GM23248 (cell line): ENCODE data around the gene NELFA. TPM values are rescaled to one million over a fixed set of nuclear protein-coding genes. Genes with fewer than 3 reads are reported as not detected.

Source experiments
- DNase-seq: peaks from one replicate; pipeline ENCODE4 v3.0.0-alpha.2; 2015
- H2AFZ ChIP-seq: fragments of 200-600 bp; sonication (generic); 2 replicates; pipeline ENCODE4 v1.6.1; 2016; ENCODE audit warnings: antibody characterized with exemption
- H3F3A ChIP-seq: fragments of 200-600 bp; sonication (generic); 2 replicates; pipeline ENCODE4 v1.6.1; 2016; ENCODE audit warnings: mild to moderate bottlenecking, antibody characterized with exemption, mixed run types; ENCODE audit not compliant: insufficient read depth
- H3K27ac ChIP-seq: fragments of 200-600 bp; sonication (generic); 2 replicates; pipeline ENCODE4 v1.5.1; 2016; ENCODE audit warnings: mild to moderate bottlenecking
- H3K27me3 ChIP-seq: fragments of 200-600 bp; sonication (generic); replicated peaks from 2 replicates; pipeline ENCODE4 v1.6.1; 2016; ENCODE audit warnings: mild to moderate bottlenecking; ENCODE audit not compliant: insufficient read depth
- H3K36me3 ChIP-seq: fragments of 200-600 bp; sonication (generic); 2 replicates; pipeline ENCODE4 v1.6.1; 2016; ENCODE audit warnings: low read depth, mild to moderate bottlenecking
- H3K4me1 ChIP-seq: fragments of 200-600 bp; sonication (generic); 2 replicates; pipeline ENCODE4 v1.6.1; 2016; ENCODE audit warnings: mild to moderate bottlenecking; ENCODE audit not compliant: insufficient read depth
- H3K4me2 ChIP-seq: fragments of 200-600 bp; sonication (generic); one replicate; pipeline ENCODE4 v1.6.1; 2016; ENCODE audit warnings: mild to moderate bottlenecking; ENCODE audit not compliant: unreplicated experiment
- H3K4me3 ChIP-seq: fragments of 200-600 bp; sonication (generic); 2 replicates; pipeline ENCODE4 v1.5.1; 2016; ENCODE audit warnings: mild to moderate bottlenecking
- H3K79me2 ChIP-seq: fragments of 200-600 bp; sonication (generic); 2 replicates; pipeline ENCODE4 v1.6.1; 2016; ENCODE audit warnings: mild to moderate bottlenecking; ENCODE audit not compliant: insufficient read depth
- H3K9ac ChIP-seq: fragments of 200-600 bp; sonication (generic); 2 replicates; pipeline ENCODE4 v1.6.1; 2016; ENCODE audit warnings: mild to moderate bottlenecking
- H3K9me2 ChIP-seq: fragments of 200-600 bp; sonication (generic); 2 replicates; pipeline ENCODE4 v1.6.1; 2016; ENCODE audit warnings: mixed run types, mild to moderate bottlenecking, moderate library complexity; ENCODE audit not compliant: insufficient read depth
- H3K9me3 ChIP-seq: fragments of 200-600 bp; sonication (generic); one replicate; pipeline ENCODE4 v1.6.1; 2017; ENCODE audit warnings: low read depth
- H4K20me1 ChIP-seq: fragments of 200-600 bp; sonication (generic); 2 replicates; pipeline ENCODE4 v1.6.0; 2016; ENCODE audit not compliant: insufficient read depth
- EZH2 ChIP-seq: fragments of 200-600 bp; sonication (generic); IDR thresholded peaks from 2 replicates; pipeline ENCODE4 v1.6.1; 2018; ENCODE audit warnings: antibody characterized with exemption, mild to moderate bottlenecking; ENCODE audit not compliant: insufficient read depth, poor library complexity, severe bottlenecking
- EZH2phosphoT487 ChIP-seq: fragments of 200-600 bp; sonication (generic); IDR thresholded peaks from 2 replicates; pipeline ENCODE4 v1.6.1; 2018; ENCODE audit warnings: antibody characterized with exemption, moderate library complexity, mild to moderate bottlenecking, low read depth; ENCODE audit not compliant: insufficient read depth
- WGBS, 2 experiments: methylation state at CpG; one replicate each; pipeline ENCODE4 v1.1.6; 2015 to 2017; ENCODE audit warnings: low lambda C conversion rate in 2 of 2, low coverage in 1 of 2; ENCODE audit errors: missing lambda C conversion rate in 2 of 2; 5-methylcytosine and 5-hydroxymethylcytosine counted together
- in situ Hi-C: fragments of 300-500 bp; cut with MboI; formaldehyde crosslinking; loops from 2 replicates; pipeline ENCODE4 v1.15.0; 2020
- polyA plus RNA-seq: library from polyadenylated mRNA; unstranded; fragments of >200 nt; fragmentation: Nextera tagmentation; extraction: Ambion mirVana; gene quantifications from 2 replicates; pipeline ENCODE4 v1.2.1, GENCODE V29; 2016
- total RNA-seq: library from RNA; depleted of rRNA; stranded (reverse); fragments of >200 nt; shearing (Covaris generic); gene quantifications from 2 replicates; pipeline ENCODE4 v1.2.3, GENCODE V29; 2014

NELFA gene
- total and polyA plus RNA-seq, 2 experiments from 2014 or later = 18.7 to 23.6 TPM

- 89 to 96% methylated on average over 5 of the region's 6 CpGs for WGBS, 2 experiments
- in situ Hi-C loops = no loop called here
- Histone ChIP-seq H3K4me2 (no peak overlapping the region), H3K9ac (no peak overlapping the region), H3K36me3 (no peaks in the 10 kb centered on the region), H3K27ac (no peak overlapping the region), H3K9me3 (no peaks in the 10 kb centered on the region), H3F3A (no peaks in the 10 kb centered on the region), H4K20me1 (no peaks in the 10 kb centered on the region), H3K4me3 (no peak overlapping the region), H3K9me2 (no peaks in the 10 kb centered on the region), H3K27me3 (peaks cover 8% of the 10 kb centered on the region; the same call in 1 of the 2 replicates), H2AFZ (no peak overlapping the region), H3K4me1 (no peaks in the 10 kb centered on the region), H3K79me2 (no peaks in the 10 kb centered on the region)
- TF ChIP-seq EZH2phosphoT487 (no peak), EZH2 (no peak)
- DNase-seq = no peak
Measured at GRCh38 chr4:2044119-2044485, 35.3 kb upstream of the NELFA start.

DNA sequence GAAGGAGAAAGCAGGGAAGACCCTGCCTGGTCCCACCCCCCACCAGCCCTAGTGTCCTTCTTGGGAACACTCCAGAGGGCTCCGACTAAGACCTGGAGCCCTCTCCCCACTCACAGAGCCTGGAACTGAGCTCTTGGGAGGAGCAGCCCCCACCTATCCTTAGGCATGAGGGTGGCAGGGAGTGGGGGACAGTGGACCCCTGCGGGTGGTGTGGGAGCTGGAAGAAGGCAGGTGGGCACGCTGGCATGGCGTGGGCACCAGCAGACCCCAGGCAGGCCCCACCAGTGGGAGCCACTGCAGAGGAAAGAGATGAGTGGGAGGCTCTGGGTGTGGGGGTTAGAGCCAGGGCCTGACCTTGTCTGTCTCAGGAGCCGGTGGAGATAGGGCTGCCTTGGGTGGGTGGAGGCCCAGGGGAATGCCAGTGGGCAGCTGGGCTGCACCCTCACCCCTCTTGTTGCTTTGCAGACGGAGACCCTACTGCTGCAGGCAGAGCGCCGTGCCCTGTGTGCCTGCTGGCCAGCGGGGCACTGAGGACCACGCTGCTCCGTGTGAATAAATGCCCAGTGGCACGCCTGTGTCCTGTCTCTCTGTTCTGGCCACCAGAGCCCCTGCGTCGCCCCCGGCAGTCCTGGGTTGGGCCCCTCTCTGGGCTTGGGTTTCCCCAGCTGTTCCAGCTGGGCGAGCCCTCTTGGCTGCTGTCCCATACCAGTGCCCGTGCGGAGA lies 34.8 kb upstream of the NELFA start:
- Histone ChIP-seq H3K4me3 (no peak overlapping the region), H3K9me3 (no peaks in the 10 kb centered on the region), H2AFZ (no peak overlapping the region), H3F3A (no peaks in the 10 kb centered on the region), H3K27me3 (peaks cover 8% of the 10 kb centered on the region; the same call in 1 of the 2 replicates), H3K79me2 (no peaks in the 10 kb centered on the region), H3K4me2 (no peak overlapping the region), H3K27ac (no peak overlapping the region), H3K9me2 (no peaks in the 10 kb centered on the region), H3K9ac (no peak overlapping the region), H3K4me1 (no peaks in the 10 kb centered on the region), H4K20me1 (no peaks in the 10 kb centered on the region), H3K36me3 (no peaks in the 10 kb centered on the region)
- 93 to 94% methylated on average over 18 of the region's 18 CpGs for WGBS, 2 experiments
- TF ChIP-seq EZH2 (no peak), EZH2phosphoT487 (no peak)
- in situ Hi-C loops = no loop called here
- DNase-seq = no peak

- peak overlapping the region; percentile 75; the same call in 1 of the 2 replicates for H3K4me3 ChIP-seq
- H3K36me3 ChIP-seq = no peaks in the 10 kb centered on the region
- no peaks in the 10 kb centered on the region for H3K4me1 ChIP-seq
Measured at GRCh38 chr4:2042947-2043395, 34.2 kb upstream of the NELFA start.

DNA sequence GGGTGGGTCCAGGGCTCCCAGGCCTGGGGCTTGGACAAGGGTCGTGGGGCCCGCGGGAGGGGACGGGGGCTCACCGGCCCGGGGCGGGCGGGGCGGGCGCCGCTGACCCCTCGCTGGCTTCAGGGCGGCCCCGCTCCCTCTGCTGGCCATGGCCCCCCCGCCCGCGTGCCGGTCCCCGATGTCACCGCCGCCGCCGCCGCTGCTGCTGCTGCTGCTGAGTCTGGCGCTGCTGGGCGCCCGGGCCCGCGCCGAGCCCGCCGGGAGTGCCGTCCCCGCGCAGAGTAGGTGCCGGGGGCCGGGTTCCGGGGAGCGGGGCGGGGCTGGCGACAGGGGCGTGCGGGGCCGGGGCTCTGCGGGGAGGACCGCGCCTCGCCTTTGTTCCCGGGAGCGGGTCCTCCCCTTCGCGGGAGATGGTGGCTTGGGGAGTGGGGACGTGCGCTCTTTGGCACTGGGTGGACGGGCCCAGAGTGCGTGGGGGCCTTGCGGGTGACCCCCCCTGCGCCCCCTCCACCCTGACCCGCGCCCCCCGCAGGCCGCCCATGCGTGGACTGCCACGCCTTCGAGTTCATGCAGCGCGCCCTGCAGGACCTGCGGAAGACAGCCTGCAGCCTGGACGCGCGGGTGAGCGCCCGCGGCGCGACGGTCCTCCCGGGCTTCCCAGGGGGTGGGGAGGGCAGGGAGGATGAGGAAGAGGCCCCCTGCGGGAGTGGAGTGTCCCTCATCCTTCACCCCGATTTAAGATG lies 33.6 kb upstream of the NELFA start:
- peak; percentile 59 for DNase-seq
- no peak overlapping the region for H3K27ac ChIP-seq

More at GRCh38 chr4:2042947-2043395, 34.2 kb upstream of the NELFA start:
- TF ChIP-seq EZH2phosphoT487 (no peak), EZH2 (no peak)
- DNase-seq = no peak
- H3K9me2 ChIP-seq = no peaks in the 10 kb centered on the region
- no peaks in the 10 kb centered on the region for H4K20me1 ChIP-seq
- no peak overlapping the region for H3K9ac ChIP-seq
- no peak overlapping the region for H3K27ac ChIP-seq
- in situ Hi-C loops = no loop called here
- WGBS, 2 experiments = 90 to 95% methylated on average over 8 of the region's 8 CpGs
- H3K79me2 ChIP-seq = no peaks in the 10 kb centered on the region
- H2AFZ ChIP-seq = no peak overlapping the region
- H3K27me3 ChIP-seq = peaks cover 8% of the 10 kb centered on the region; the same call in 1 of the 2 replicates
- no peak overlapping the region for H3K4me2 ChIP-seq
- H3K9me3 ChIP-seq = no peaks in the 10 kb centered on the region
- H3F3A ChIP-seq = no peaks in the 10 kb centered on the region

More for the DNA sequence above, 33.6 kb upstream of the NELFA start:
- TF ChIP-seq EZH2 (no peak), EZH2phosphoT487 (no peak)
- H3K27me3 ChIP-seq = peaks cover 8% of the 10 kb centered on the region; the same call in 1 of the 2 replicates
- no peaks in the 10 kb centered on the region for H3F3A ChIP-seq
- no peaks in the 10 kb centered on the region for H3K4me1 ChIP-seq
- no peaks in the 10 kb centered on the region for H3K9me2 ChIP-seq
- peak overlapping the region; percentile 82 for H2AFZ ChIP-seq
- H3K9me3 ChIP-seq = no peaks in the 10 kb centered on the region
- no peaks in the 10 kb centered on the region for H3K36me3 ChIP-seq
- no peaks in the 10 kb centered on the region for H3K79me2 ChIP-seq
- no peak overlapping the region for H3K4me2 ChIP-seq
- H3K9ac ChIP-seq = peak overlapping the region; percentile 48
- peak overlapping the region; percentile 75 for H3K4me3 ChIP-seq
- no peaks in the 10 kb centered on the region for H4K20me1 ChIP-seq
- WGBS, 2 experiments = 11 to 67% methylated on average over 6 to 42 of the region's 80 CpGs
- in situ Hi-C loops = no loop called here
